GM18526 (cell line): Measurements from ENCODE around the gene ORMDL3.

Source experiments
- POLR2A ChIP-seq: IDR thresholded peaks from 3 replicates; pipeline ENCODE4 v1.6.1; 2011; ENCODE audit not compliant: insufficient read length; ENCODE audit errors: extremely low read depth

Gene ORMDL3

GRCh38 chr17:39927101-39927928 lies at the start of gene ORMDL3, which contains the start of gene LRRC3C:
TSS of gene ORMDL3 (minus strand) at chr17:39927601. CDS start at chr17:39924203, 3,398 bp downstream.
TSS of gene LRRC3C (plus strand) at chr17:39927732. CDS start at chr17:39941524, 13,792 bp downstream.
- peak; percentile 69 for TF ChIP-seq POLR2A

GRCh38 chr17:39975801-39976200 lies 48.4 kb upstream of the ORMDL3 start:
- no peak for TF ChIP-seq POLR2A

- no peak for TF ChIP-seq POLR2A
Observed at GRCh38 chr17:39974433-39974832, 47.0 kb upstream of the ORMDL3 start.

- TF ChIP-seq POLR2A = no peak
Observed at GRCh38 chr17:39973496-39973895, 46.1 kb upstream of the ORMDL3 start.

GRCh38 chr17:39972271-39972670 lies 44.9 kb upstream of the ORMDL3 start:
- no peak for TF ChIP-seq POLR2A

- no peak for TF ChIP-seq POLR2A
Observed at GRCh38 chr17:39971076-39971603, 43.7 kb upstream of the ORMDL3 start.

- no peak for TF ChIP-seq POLR2A
Observed at GRCh38 chr17:39970157-39970692, 42.8 kb upstream of the ORMDL3 start.

GRCh38 chr17:39969375-39969774 lies 42.0 kb upstream of the ORMDL3 start:
- TF ChIP-seq POLR2A = no peak

GRCh38 chr17:39968761-39969160 lies 41.4 kb upstream of the ORMDL3 start:
- no peak for TF ChIP-seq POLR2A

- no peak for TF ChIP-seq POLR2A
Observed at GRCh38 chr17:39966771-39967170, 39.4 kb upstream of the ORMDL3 start.

- TF ChIP-seq POLR2A = no peak
Observed at GRCh38 chr17:39965017-39965699, 37.8 kb upstream of the ORMDL3 start.

- no peak for TF ChIP-seq POLR2A
Observed at GRCh38 chr17:39963829-39964228, 36.4 kb upstream of the ORMDL3 start.

GRCh38 chr17:39962642-39963220 lies 35.3 kb upstream of the ORMDL3 start, which contains the start of gene GSDMA:
TSS of gene GSDMA (plus strand) at chr17:39963004. CDS start at chr17:39965688, 2,684 bp downstream.
- no peak for TF ChIP-seq POLR2A

GRCh38 chr17:39960524-39961041 lies 33.2 kb upstream of the ORMDL3 start:
- no peak for TF ChIP-seq POLR2A

GRCh38 chr17:39955726-39956225 lies 28.4 kb upstream of the ORMDL3 start:
- TF ChIP-seq POLR2A = no peak
